Muscle layer of colon (tissue), 2 donors: Measurements from ENCODE around the gene COPZ1.

Source experiments
- H3K27ac ChIP-seq: one replicate; pipeline ENCODE4 v1.7.0; 2013; ENCODE audit warnings: low read depth, mild to moderate bottlenecking, low read length, moderate library complexity
- H3K27me3 ChIP-seq, 2 donors: one replicate each; pipeline ENCODE4 v1.7.0; 2013; ENCODE audit warnings: low read length in 2 of 2, mild to moderate bottlenecking in 2 of 2; ENCODE audit not compliant: insufficient read depth in 2 of 2, control insufficient read depth in 1 of 2
- H3K36me3 ChIP-seq: one replicate; pipeline ENCODE4 v1.7.0; 2013; ENCODE audit warnings: mild to moderate bottlenecking, low read length; ENCODE audit not compliant: insufficient read depth
- H3K4me1 ChIP-seq: one replicate; pipeline ENCODE4 v1.7.0; 2013; ENCODE audit warnings: mild to moderate bottlenecking, low read length; ENCODE audit not compliant: insufficient read depth
- H3K4me3 ChIP-seq, 2 donors: one replicate each; pipeline ENCODE4 v1.7.0; 2013; ENCODE audit warnings: low read length in 2 of 2, low read depth in 1 of 2, mild to moderate bottlenecking in 1 of 2, moderate library complexity in 1 of 2
- H3K9ac ChIP-seq: one replicate; pipeline ENCODE4 v1.7.0; 2013; ENCODE audit warnings: low read length
- H3K9me3 ChIP-seq: one replicate; pipeline ENCODE4 v1.7.0; 2013; ENCODE audit warnings: mild to moderate bottlenecking, low read length
- donor health status: abdominal sarcoma.
- donor health status: Adenocarcinoma of cecum.

Gene COPZ1

DNA sequence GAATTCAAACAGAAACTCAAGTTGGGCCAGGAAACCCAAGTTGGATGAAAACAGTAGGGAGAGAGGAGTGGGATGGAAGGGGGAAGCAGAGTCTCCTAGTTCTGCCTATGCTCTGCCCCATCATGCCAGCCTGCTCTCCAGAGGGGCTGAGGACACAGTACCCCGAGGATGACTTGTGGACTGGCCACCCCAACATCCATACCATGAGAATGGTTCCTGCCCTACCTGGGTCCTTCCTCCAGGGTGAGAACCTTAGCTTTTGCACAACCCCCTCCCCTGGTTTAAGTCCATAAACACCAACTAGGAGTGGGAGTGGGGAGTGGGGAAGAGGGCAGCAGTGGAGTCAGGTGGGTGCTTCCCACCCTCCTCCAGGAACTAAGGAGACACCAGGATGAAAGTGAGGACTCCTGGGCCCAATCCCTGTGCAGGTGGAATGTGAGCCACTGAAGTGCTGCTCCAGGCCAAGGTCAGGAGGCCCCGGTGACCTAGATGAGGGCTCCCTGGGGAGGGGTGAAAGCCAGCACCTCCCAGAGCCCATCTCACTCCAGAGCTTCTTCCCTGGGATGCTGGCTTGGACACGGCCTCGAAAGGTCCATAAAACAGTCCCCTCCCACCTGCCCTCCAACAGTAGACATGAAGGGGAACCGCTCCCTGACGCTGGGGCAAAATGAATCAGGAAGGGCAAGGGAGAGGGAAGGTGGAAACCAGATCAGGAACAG lies 53.0 kb downstream of the COPZ1 start:
- Histone ChIP-seq H3K9me3 (no peaks in the 10 kb centered on the region), H3K9ac (no peak overlapping the region), H3K27me3 (no peaks in the 10 kb centered on the region), H3K36me3 (peaks cover 4% of the 10 kb centered on the region), H3K27ac (no peak overlapping the region), H3K4me1 (peaks cover 40% of the 10 kb centered on the region), H3K4me3 (peak overlapping the region; percentile 47 to 51)

- peak overlapping the region; percentile 94 for H3K27ac ChIP-seq
Measured at GRCh38 chr12:54378796-54379397, 54.0 kb downstream of the COPZ1 start.

DNA sequence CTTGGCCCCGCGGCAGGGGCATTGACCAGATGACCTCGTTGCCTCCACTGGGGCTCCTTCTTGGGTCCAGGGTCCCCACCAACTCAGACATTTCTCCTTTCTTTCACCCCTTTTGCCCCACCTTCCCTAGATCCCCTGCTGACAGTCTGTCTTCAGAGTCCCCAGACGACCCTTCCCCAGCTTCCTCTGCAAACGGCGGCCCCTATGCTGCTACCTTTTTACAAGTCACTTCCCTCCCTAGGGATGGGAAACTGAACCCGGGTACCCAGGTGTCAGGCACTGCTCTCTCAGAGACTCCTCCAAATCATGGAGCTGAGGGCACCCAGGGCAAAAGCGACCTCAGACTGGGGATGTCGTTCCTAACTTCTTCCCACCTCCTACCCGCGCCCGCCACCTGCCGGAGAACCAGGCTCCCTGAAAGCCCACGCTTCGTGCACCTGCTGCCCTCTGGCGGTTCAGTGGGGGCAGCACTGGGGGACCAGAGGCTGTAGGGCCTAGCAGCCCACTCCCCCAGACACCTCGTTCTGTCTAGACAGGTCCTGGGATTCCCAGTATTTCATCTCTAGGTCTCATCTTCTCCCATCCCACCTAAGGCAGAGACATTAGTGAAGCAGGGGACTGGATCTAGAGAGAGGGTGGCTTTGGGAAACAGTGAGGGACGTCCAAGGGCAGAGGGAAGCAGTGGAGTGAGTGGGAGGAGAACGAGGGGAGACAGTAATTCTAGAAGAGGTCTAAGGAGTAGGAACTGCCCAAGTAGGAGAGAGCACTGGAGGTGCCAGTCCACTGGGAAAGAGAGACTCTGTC lies 54.7 kb downstream of the COPZ1 start:
- peak overlapping the region; percentile 94 for H3K27ac ChIP-seq
- H3K9ac ChIP-seq = no peak overlapping the region
- no peaks in the 10 kb centered on the region for H3K36me3 ChIP-seq
- peak overlapping the region; percentile 58 to 76 for H3K4me3 ChIP-seq
- H3K4me1 ChIP-seq = peaks cover 32% of the 10 kb centered on the region
- H3K9me3 ChIP-seq = no peaks in the 10 kb centered on the region
- no peaks in the 10 kb centered on the region for H3K27me3 ChIP-seq

More at GRCh38 chr12:54378796-54379397, 54.0 kb downstream of the COPZ1 start:
- Histone ChIP-seq H3K27me3 (no peaks in the 10 kb centered on the region), H3K9me3 (no peaks in the 10 kb centered on the region), H3K9ac (no peak overlapping the region), H3K4me1 (peaks cover 39% of the 10 kb centered on the region), H3K36me3 (peaks cover 2% of the 10 kb centered on the region), H3K4me3 (peak overlapping the region; percentile 58 to 76)

DNA sequence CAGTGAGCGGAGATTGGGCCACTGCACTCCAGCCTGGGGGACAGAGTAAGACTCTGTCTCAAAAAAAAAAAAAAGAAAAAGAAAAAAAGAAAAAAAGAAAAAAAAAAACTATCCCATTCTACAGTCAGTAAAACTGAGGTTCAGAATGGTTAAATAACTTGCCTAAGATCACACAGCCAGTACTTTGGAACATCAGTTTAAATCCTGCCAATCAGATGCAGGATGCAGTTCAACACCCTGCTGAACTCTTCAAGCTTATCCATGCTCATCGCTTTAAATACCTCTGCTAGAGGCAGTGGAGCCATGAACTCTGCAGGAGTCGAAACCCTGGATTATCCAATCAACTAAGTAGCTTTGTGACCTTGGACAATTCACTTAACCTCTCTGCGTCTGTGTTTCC lies 56.2 kb downstream of the COPZ1 start:
- no peaks in the 10 kb centered on the region for H3K9me3 ChIP-seq
- H3K27ac ChIP-seq = no peak overlapping the region
- no peak overlapping the region for H3K4me3 ChIP-seq
- H3K4me1 ChIP-seq = peaks cover 19% of the 10 kb centered on the region
- H3K36me3 ChIP-seq = no peaks in the 10 kb centered on the region
- no peak overlapping the region for H3K9ac ChIP-seq
- no peaks in the 10 kb centered on the region for H3K27me3 ChIP-seq

GRCh38 chr12:54383041-54383609 lies 58.2 kb downstream of the COPZ1 start:
- no peaks in the 10 kb centered on the region for H3K27me3 ChIP-seq
- no peak overlapping the region for H3K4me3 ChIP-seq
- H3K36me3 ChIP-seq = no peaks in the 10 kb centered on the region
- H3K27ac ChIP-seq = no peak overlapping the region
- peaks cover 10% of the 10 kb centered on the region for H3K4me1 ChIP-seq
- H3K9ac ChIP-seq = no peak overlapping the region
- no peaks in the 10 kb centered on the region for H3K9me3 ChIP-seq

DNA sequence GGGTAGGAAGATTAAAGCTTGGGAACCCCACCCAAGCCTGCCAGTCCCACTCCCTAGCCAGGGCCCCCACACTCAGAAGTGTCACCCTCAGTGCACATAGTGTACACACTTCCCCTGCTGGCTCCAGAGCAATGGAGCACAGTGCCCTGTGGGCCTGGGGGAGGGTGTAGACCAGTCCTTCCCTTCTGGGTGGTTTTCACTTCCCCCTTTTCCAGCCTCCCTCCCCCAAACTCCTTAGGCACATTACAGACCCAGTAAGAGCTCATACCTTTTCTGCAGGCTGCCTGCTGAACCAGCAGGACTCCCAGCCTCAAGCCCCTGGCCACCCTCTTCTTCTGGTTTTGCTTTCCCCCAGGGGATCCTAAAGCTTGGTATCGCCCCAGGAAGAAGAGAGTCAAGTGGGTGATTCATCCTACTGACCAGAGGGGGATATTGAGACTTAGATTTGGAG lies 59.7 kb downstream of the COPZ1 start, which contains the start of gene ZNF385A:
Gene ZNF385A, minus strand, starts transcription at position 143 of the 451 bp plus-strand sequence. CDS start 219 bp downstream, outside the sequence.
- no peak within 1 kb of the TSS for H3K4me3 ChIP-seq
- H3K27ac ChIP-seq = no peak within 1 kb of the TSS
- H3K36me3 ChIP-seq = no peaks in the 10 kb centered on the region
- no peaks in the 10 kb centered on the region for H3K27me3 ChIP-seq
- no peaks in the 10 kb centered on the region for H3K9me3 ChIP-seq
- no peak within 1 kb of the TSS for H3K9ac ChIP-seq
- peaks cover 5% of the 10 kb centered on the region for H3K4me1 ChIP-seq

GRCh38 chr12:54385251-54385914 lies 60.5 kb downstream of the COPZ1 start:
- H3K4me1 ChIP-seq = peaks cover 5% of the 10 kb centered on the region
- H3K36me3 ChIP-seq = no peaks in the 10 kb centered on the region
- H3K9ac ChIP-seq = no peak overlapping the region
- H3K9me3 ChIP-seq = no peaks in the 10 kb centered on the region
- H3K4me3 ChIP-seq = no peak overlapping the region
- H3K27me3 ChIP-seq = no peaks in the 10 kb centered on the region
- H3K27ac ChIP-seq = no peak overlapping the region

- Histone ChIP-seq H3K9ac (no peak overlapping the region), H3K36me3 (no peaks in the 10 kb centered on the region), H3K9me3 (no peaks in the 10 kb centered on the region), H3K4me1 (peaks cover 5% of the 10 kb centered on the region), H3K27me3 (no peaks in the 10 kb centered on the region), H3K27ac (no peak overlapping the region), H3K4me3 (no peak overlapping the region)
Measured at GRCh38 chr12:54386403-54387113, 61.6 kb downstream of the COPZ1 start.

- Histone ChIP-seq H3K27ac (no peak overlapping the region), H3K9ac (no peak overlapping the region), H3K9me3 (no peaks in the 10 kb centered on the region), H3K4me1 (peaks cover 5% of the 10 kb centered on the region), H3K27me3 (no peaks in the 10 kb centered on the region), H3K36me3 (no peaks in the 10 kb centered on the region), H3K4me3 (no peak overlapping the region)
Measured at GRCh38 chr12:54387114-54387467, 62.2 kb downstream of the COPZ1 start.

DNA sequence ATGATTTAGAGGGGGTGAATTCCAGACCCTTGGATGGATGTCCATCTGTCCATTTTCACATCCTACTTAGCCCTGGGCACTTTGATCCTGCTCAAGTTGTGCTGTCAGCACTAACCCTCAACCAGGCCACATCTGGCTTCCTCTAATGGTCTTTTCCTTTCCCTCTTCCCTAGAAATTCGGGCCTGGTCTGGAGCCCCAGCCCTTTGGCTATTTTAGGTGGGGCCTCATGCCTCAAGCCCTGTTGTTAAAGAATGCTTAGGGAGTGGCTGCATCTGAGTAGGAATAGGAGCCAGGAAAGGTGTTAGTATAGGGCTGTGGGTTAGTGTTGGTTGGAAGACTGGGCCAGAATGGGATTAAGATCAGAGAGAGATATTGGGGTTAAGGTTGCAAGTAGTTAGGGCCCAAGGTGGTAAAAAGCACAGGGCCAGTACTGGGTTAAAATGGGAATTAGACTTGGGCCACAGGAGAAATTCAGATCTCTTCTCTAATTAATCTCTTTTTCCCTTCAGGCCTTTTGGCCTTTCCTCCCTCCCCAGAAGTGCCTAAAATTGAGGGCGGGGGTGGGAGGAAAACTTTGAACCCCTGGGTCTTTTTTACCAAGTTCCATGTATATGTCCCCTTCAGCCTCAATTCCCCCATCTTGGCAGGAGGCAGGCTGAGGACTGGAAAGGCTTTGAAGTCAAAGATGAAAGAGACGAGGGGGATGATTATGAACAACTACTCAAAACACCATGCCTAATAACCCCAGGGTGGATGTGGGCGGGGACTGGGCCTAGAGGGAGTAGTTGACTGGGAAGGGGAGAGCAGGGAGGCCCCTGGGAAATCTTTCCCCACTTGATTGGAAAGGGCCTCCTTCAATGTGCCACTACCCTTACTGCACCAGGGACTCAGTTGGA lies 63.6 kb downstream of the COPZ1 start:
- no peaks in the 10 kb centered on the region for H3K9me3 ChIP-seq
- H3K36me3 ChIP-seq = no peaks in the 10 kb centered on the region
- no peak overlapping the region for H3K9ac ChIP-seq
- no peaks in the 10 kb centered on the region for H3K27me3 ChIP-seq
- H3K27ac ChIP-seq = no peak overlapping the region
- H3K4me3 ChIP-seq = no peak overlapping the region
- H3K4me1 ChIP-seq = peaks cover 5% of the 10 kb centered on the region
